NCI-H2171 treated with DMSO at 0.1 percent for 48 hours (cell line): Measurements from ENCODE around the gene SATB1.

Experiments used
- DNase-seq: peaks from one replicate; lab custom pipeline; 2025; lab: John Stamatoyannopoulos, UW

Gene SATB1

GRCh38 chr3:18401300-18401961 lies 23.7 kb downstream of the SATB1 start:
- DNase-seq: no peak

- DNase-seq: no peak
These were observed 26.7 kb downstream of the SATB1 start for GRCh38 chr3:18398448-18398847.

GRCh38 chr3:18396428-18396827 lies 28.7 kb downstream of the SATB1 start:
- no peak for DNase-seq

- no peak for DNase-seq
These were observed 30.6 kb downstream of the SATB1 start for GRCh38 chr3:18394384-18394995.

GRCh38 chr3:18393906-18394305 lies 31.2 kb downstream of the SATB1 start:
- no peak for DNase-seq

- DNase-seq: no peak
These were observed 35.0 kb downstream of the SATB1 start for GRCh38 chr3:18390024-18390660.

- DNase-seq: peak; percentile 11
These were observed 35.9 kb downstream of the SATB1 start for GRCh38 chr3:18389108-18389733.

- DNase-seq: no peak
These were observed 38.8 kb downstream of the SATB1 start for GRCh38 chr3:18386274-18386890.

- DNase-seq: no peak
These were observed 39.4 kb downstream of the SATB1 start for GRCh38 chr3:18385706-18386105.

- DNase-seq: no peak
These were observed 42.3 kb downstream of the SATB1 start for GRCh38 chr3:18382760-18383369.

GRCh38 chr3:18379647-18380046 lies 45.5 kb downstream of the SATB1 start:
- DNase-seq: no peak

GRCh38 chr3:18378218-18378617 lies 46.9 kb downstream of the SATB1 start:
- no peak for DNase-seq

GRCh38 chr3:18376682-18377081 lies 48.5 kb downstream of the SATB1 start:
- DNase-seq: no peak

GRCh38 chr3:18372786-18373405 lies 52.2 kb downstream of the SATB1 start:
- DNase-seq: no peak

- DNase-seq: peak; percentile 83
These were observed 54.5 kb downstream of the SATB1 start for GRCh38 chr3:18370672-18371071.

GRCh38 chr3:18369551-18370185 lies 55.5 kb downstream of the SATB1 start:
- peak; percentile 68 for DNase-seq

- no peak for DNase-seq
These were observed 58.9 kb downstream of the SATB1 start for GRCh38 chr3:18366258-18366657.

- DNase-seq: no peak
These were observed 61.8 kb downstream of the SATB1 start for GRCh38 chr3:18363338-18363737.

GRCh38 chr3:18357747-18358146 lies 67.4 kb downstream of the SATB1 start:
- DNase-seq: no peak

GRCh38 chr3:18355832-18356231 lies 69.3 kb downstream of the SATB1 start:
- no peak for DNase-seq

- no peak for DNase-seq
These were observed 70.4 kb downstream of the SATB1 start for GRCh38 chr3:18354701-18355100.
